Naive B cell (primary cell): ENCODE data around the gene NGRN. TPM values are rescaled to one million over a fixed set of nuclear protein-coding genes. Genes with fewer than 3 reads are reported as not detected.
"Not testable (repeated sequence)": the region's sequence is repeated elsewhere in the genome, so short reads cannot be mapped to it uniquely, and the experiment has no call there.

Source experiments
- ATAC-seq, 2 donors: fragments of 150-1000 bp; cut with Tn5 transposase; 2 replicates each; pipeline ENCODE4 v1.10.0; 2021; ENCODE audit warnings: low read depth in 2 of 2, mild to moderate bottlenecking in 2 of 2, moderate library complexity in 2 of 2
- DNase-seq: peaks from one replicate; pipeline ENCODE4 v3.0.0; 2022
- H3K27ac Mint-ChIP-seq, 6 donors: one replicate each; pipeline ENCODE4 v1.8.0; 2020 to 2022; ENCODE audit warnings: mild to moderate bottlenecking in 6 of 6, mixed read lengths in 6 of 6, moderate library complexity in 5 of 6, inconsistent platforms in 2 of 6
- H3K27me3 Mint-ChIP-seq, 3 donors: one replicate each; pipeline ENCODE4 v1.8.0; 2021 to 2022; ENCODE audit warnings: mixed read lengths in 3 of 3, mild to moderate bottlenecking in 1 of 3
- H3K36me3 Mint-ChIP-seq, 2 donors: one replicate each; pipeline ENCODE4 v1.8.0; 2020 to 2022; ENCODE audit warnings: mixed read lengths in 2 of 2, inconsistent platforms in 1 of 2, mild to moderate bottlenecking in 1 of 2
- H3K4me1 Mint-ChIP-seq, 3 donors: one replicate each; pipeline ENCODE4 v1.8.0; 2020 to 2022; ENCODE audit warnings: mixed read lengths in 3 of 3, inconsistent platforms in 1 of 3, mild to moderate bottlenecking in 1 of 3, moderate library complexity in 1 of 3
- H3K4me3 Mint-ChIP-seq, 8 donors: one replicate each; pipeline ENCODE4 v1.8.0; 2020 to 2022; ENCODE audit warnings: mild to moderate bottlenecking in 8 of 8, mixed read lengths in 8 of 8, moderate library complexity in 8 of 8, inconsistent platforms in 2 of 8
- H3K9me3 Mint-ChIP-seq, 7 donors: one replicate each; pipeline ENCODE4 v1.8.0; 2020 to 2022; ENCODE audit warnings: mixed read lengths in 7 of 7, mild to moderate bottlenecking in 5 of 7, inconsistent platforms in 2 of 7, moderate library complexity in 1 of 7
- polyA plus RNA-seq, 6 donors: library from polyadenylated mRNA; unstranded; fragments of 300-500 nt; fragmentation: Illumina TruSeq; gene quantifications; one replicate each; pipeline ENCODE4 v1.2.3, GENCODE V29; 2021; ENCODE audit warnings: low read depth in 6 of 6

The NGRN gene
- polyA plus RNA-seq, 6 donors from 2014 or later, result 33.6 to 80.2 (median 54.1) TPM

GRCh38 chr15:90271459-90272166, 6.1 kb downstream of the NGRN start:
- no peaks in the 10 kb centered on the region for H3K27me3 Mint-ChIP-seq
- H3K4me3 Mint-ChIP-seq, result no peak overlapping the region
- H3K4me1 Mint-ChIP-seq, result peaks cover 42 to 51% (median 46%) of the 10 kb centered on the region in 3 donors
- ATAC-seq (no peak), DNase-seq (no peak)
- H3K9me3 Mint-ChIP-seq, result no peaks in the 10 kb centered on the region
- peak overlapping the region in 2 of 6 donors; percentile 30 to 74 for H3K27ac Mint-ChIP-seq
- peaks cover 29 to 45% of the 10 kb centered on the region in 2 donors for H3K36me3 Mint-ChIP-seq

- H3K9me3 Mint-ChIP-seq, H3K27me3 Mint-ChIP-seq: not testable (repeated sequence)
- peak overlapping the region in 1 of 6 donors; percentile 30 for H3K27ac Mint-ChIP-seq
These were observed 13.0 kb downstream of the NGRN start for GRCh38 chr15:90278467-90278866.

GRCh38 chr15:90280743-90281142, 15.3 kb downstream of the NGRN start:
- H3K27ac Mint-ChIP-seq, H3K36me3 Mint-ChIP-seq, DNase-seq, H3K27me3 Mint-ChIP-seq, H3K9me3 Mint-ChIP-seq, H3K4me1 Mint-ChIP-seq, H3K4me3 Mint-ChIP-seq, ATAC-seq: not testable (repeated sequence)

More at GRCh38 chr15:90278467-90278866, 13.0 kb downstream of the NGRN start:
- H3K36me3 Mint-ChIP-seq, result peaks cover 8 to 12% of the 10 kb centered on the region in 2 donors
- H3K4me3 Mint-ChIP-seq, DNase-seq, ATAC-seq: not testable (repeated sequence)
- H3K4me1 Mint-ChIP-seq, result peaks cover 0 to 11% (median 2%) of the 10 kb centered on the region in 3 donors

GRCh38 chr15:90281637-90282036, 16.2 kb downstream of the NGRN start:
- H3K4me1 Mint-ChIP-seq, H3K4me3 Mint-ChIP-seq, H3K9me3 Mint-ChIP-seq, H3K27me3 Mint-ChIP-seq, DNase-seq, ATAC-seq, H3K36me3 Mint-ChIP-seq, H3K27ac Mint-ChIP-seq: not testable (repeated sequence)

GRCh38 chr15:90286678-90287077, 21.2 kb downstream of the NGRN start:
- Mint-ChIP-seq H3K4me1 (no peaks in the 10 kb centered on the region), H3K4me3 (no peak overlapping the region), H3K27me3 (no peaks in the 10 kb centered on the region), H3K27ac (no peak overlapping the region), H3K9me3 (no peaks in the 10 kb centered on the region), H3K36me3 (no peaks in the 10 kb centered on the region)
- ATAC-seq (peak; percentile 84 to 87), DNase-seq (peak; percentile 50)

GRCh38 chr15:90287101-90287500, 21.6 kb downstream of the NGRN start:
- no peaks in the 10 kb centered on the region for H3K4me1 Mint-ChIP-seq
- no peak for ATAC-seq

GRCh38 chr15:90287946-90288345, 22.5 kb downstream of the NGRN start:
- Mint-ChIP-seq H3K27ac (no peak overlapping the region), H3K27me3 (no peaks in the 10 kb centered on the region)
- no peak for DNase-seq

More at GRCh38 chr15:90287101-90287500, 21.6 kb downstream of the NGRN start:
- DNase-seq, result no peak
- Mint-ChIP-seq H3K27ac (no peak overlapping the region), H3K27me3 (no peaks in the 10 kb centered on the region), H3K36me3 (no peaks in the 10 kb centered on the region), H3K9me3 (no peaks in the 10 kb centered on the region), H3K4me3 (no peak overlapping the region)

GRCh38 chr15:90291679-90292356, 26.3 kb downstream of the NGRN start:
- no peak overlapping the region for H3K4me3 Mint-ChIP-seq

More at GRCh38 chr15:90287946-90288345, 22.5 kb downstream of the NGRN start:
- H3K4me1 Mint-ChIP-seq, result peaks cover 0 to under 1% (median 0%) of the 10 kb centered on the region in 3 donors
- H3K9me3 Mint-ChIP-seq, result no peaks in the 10 kb centered on the region
- ATAC-seq, result no peak
- no peaks in the 10 kb centered on the region for H3K36me3 Mint-ChIP-seq
- H3K4me3 Mint-ChIP-seq, result no peak overlapping the region

GRCh38 chr15:90293040-90293810, 27.8 kb downstream of the NGRN start:
- H3K36me3 Mint-ChIP-seq, H3K9me3 Mint-ChIP-seq, H3K27ac Mint-ChIP-seq: not testable (repeated sequence)
- DNase-seq, result peak; percentile 57
- Mint-ChIP-seq H3K4me1 (peaks cover 5 to 11% (median 8%) of the 10 kb centered on the region in 3 donors), H3K27me3 (peaks cover 0 to 14% (median 0%) of the 10 kb centered on the region in 3 donors), H3K4me3 (peak overlapping the region in 3 of 8 donors; percentile 32 to 37 (median 33))
- peak in 1 of 2 donors; percentile 35 for ATAC-seq

More at GRCh38 chr15:90291679-90292356, 26.3 kb downstream of the NGRN start:
- H3K9me3 Mint-ChIP-seq, result no peaks in the 10 kb centered on the region
- no peaks in the 10 kb centered on the region for H3K36me3 Mint-ChIP-seq
- DNase-seq, result no peak
- H3K27me3 Mint-ChIP-seq, result peaks cover 0 to 14% (median 0%) of the 10 kb centered on the region in 3 donors
- ATAC-seq, result no peak
- H3K27ac Mint-ChIP-seq, result no peak overlapping the region
- H3K4me1 Mint-ChIP-seq, result peaks cover 5 to 11% (median 8%) of the 10 kb centered on the region in 3 donors

GRCh38 chr15:90294159-90294558, 28.7 kb downstream of the NGRN start:
- Mint-ChIP-seq H3K4me1 (peaks cover 5 to 11% (median 8%) of the 10 kb centered on the region in 3 donors), H3K27me3 (peaks cover 0 to 14% (median 0%) of the 10 kb centered on the region in 3 donors), H3K27ac (peak overlapping the region in 2 of 6 donors; percentile 21 to 42), H3K36me3 (no peaks in the 10 kb centered on the region), H3K4me3 (no peak overlapping the region), H3K9me3 (no peaks in the 10 kb centered on the region)
- ATAC-seq (no peak), DNase-seq (no peak)

- H3K36me3 Mint-ChIP-seq, result no peaks in the 10 kb centered on the region
- peaks cover 5 to 11% (median 8%) of the 10 kb centered on the region in 3 donors for H3K4me1 Mint-ChIP-seq
- ATAC-seq (no peak), DNase-seq (no peak)
- H3K27ac Mint-ChIP-seq, result peak overlapping the region in 3 of 6 donors; percentile 11 to 42 (median 12)
- H3K9me3 Mint-ChIP-seq, result no peaks in the 10 kb centered on the region
- no peak overlapping the region for H3K4me3 Mint-ChIP-seq
- H3K27me3 Mint-ChIP-seq, result peaks cover 0 to 14% (median 0%) of the 10 kb centered on the region in 3 donors
These were observed 29.3 kb downstream of the NGRN start for GRCh38 chr15:90294601-90295269.

GRCh38 chr15:90295270-90295648, 29.8 kb downstream of the NGRN start:
- H3K27ac Mint-ChIP-seq, result no peak overlapping the region
- peaks cover 5 to 11% (median 8%) of the 10 kb centered on the region in 3 donors for H3K4me1 Mint-ChIP-seq
- ATAC-seq (no peak), DNase-seq (no peak)
- H3K9me3 Mint-ChIP-seq, result no peaks in the 10 kb centered on the region
- H3K27me3 Mint-ChIP-seq, result peaks cover 0 to 14% (median 0%) of the 10 kb centered on the region in 3 donors
- no peak overlapping the region for H3K4me3 Mint-ChIP-seq
- no peaks in the 10 kb centered on the region for H3K36me3 Mint-ChIP-seq
